HL-60 (cell line): ENCODE data around the gene PRRG2.

ENCODE experiments used
- CTCF ChIP-seq: IDR thresholded peaks from one replicate; pipeline ENCODE4 v1.5.1; 2011; ENCODE audit warnings: low read length, control low read depth, inconsistent platforms; ENCODE audit not compliant: insufficient read depth
- POLR2AphosphoS5 ChIP-seq: IDR thresholded peaks from 2 replicates; pipeline ENCODE4 v1.6.1; 2012; ENCODE audit warnings: low read depth

GRCh38 chr19:49583239-49583638 is 2.1 kb downstream of the PRRG2 start:
- no peak for TF ChIP-seq CTCF
- TF ChIP-seq POLR2AphosphoS5: no peak
